Stimulated activated CD4-positive, alpha-beta T cell treated with anti-CD3 and anti-CD28 coated beads, Interleukin-12 subunit alpha, Interleukin-12 subunit beta, amount 100 ng/mL, for 4 hours (primary cell): Measurements from ENCODE around the gene CMA1.

Experiments
- DNase-seq: peaks from one replicate; pipeline ENCODE4 v3.0.0-alpha.2; 2020

CMA1 gene

DNA sequence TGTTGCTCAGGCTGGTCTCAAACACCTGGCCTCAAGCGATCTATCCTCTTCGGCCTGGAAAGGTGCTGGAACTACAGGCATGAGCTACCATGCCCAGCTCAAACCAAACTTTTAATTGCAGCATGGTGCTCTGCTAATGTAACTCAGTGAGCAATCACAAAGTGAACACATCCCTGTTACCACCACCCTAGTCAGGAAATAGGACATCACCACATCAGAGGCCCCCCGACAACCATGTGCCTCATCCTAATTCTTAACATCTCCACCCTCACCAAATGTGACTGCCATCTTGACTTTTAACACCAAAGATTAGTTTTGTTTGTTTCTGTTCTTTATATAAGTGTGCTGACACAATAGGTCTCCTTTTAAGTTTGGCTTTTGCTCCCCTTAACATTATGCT, 42.7 kb downstream of the CMA1 start:
- no peak for DNase-seq

DNA sequence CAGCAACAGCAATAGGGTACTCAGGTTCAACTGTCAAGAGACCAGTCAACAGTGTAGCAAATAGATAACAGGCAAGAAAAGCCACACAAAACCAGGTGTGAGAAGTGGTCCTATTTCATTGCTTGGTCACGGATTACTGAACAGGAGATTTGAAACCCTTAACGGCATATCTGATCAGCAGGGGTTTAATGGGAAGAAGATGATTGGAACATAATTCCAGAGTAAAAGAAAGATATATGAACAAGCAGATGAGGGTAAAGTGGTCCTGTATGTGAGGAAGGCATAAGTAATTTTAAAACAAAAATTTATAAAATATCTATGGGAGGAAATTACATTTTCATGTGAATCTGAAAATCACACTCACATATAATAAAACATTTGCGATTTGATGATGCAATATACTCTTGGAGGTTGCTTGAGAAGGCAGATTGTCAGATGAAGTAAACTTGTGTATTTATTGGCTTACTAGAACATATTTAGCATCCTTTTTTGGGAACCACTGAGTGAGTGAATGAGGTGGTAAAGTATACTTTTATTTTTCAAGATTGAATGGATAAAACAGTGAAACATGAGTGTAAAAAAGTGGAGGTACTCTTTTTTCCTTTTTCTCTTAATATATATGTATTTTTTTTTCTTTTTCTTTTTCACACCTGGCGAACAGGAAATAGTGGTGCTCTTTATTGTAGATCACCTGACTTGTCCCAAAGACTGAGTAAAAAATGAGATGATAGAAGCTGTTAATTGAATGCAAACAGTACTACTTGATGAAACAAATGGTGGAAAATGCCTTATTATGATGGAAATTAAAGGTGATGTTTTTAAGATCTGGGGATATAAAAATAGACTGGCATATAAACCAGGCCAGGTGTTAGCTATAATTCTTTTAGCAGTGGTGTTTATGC, 43.9 kb downstream of the CMA1 start:
- no peak for DNase-seq

DNA sequence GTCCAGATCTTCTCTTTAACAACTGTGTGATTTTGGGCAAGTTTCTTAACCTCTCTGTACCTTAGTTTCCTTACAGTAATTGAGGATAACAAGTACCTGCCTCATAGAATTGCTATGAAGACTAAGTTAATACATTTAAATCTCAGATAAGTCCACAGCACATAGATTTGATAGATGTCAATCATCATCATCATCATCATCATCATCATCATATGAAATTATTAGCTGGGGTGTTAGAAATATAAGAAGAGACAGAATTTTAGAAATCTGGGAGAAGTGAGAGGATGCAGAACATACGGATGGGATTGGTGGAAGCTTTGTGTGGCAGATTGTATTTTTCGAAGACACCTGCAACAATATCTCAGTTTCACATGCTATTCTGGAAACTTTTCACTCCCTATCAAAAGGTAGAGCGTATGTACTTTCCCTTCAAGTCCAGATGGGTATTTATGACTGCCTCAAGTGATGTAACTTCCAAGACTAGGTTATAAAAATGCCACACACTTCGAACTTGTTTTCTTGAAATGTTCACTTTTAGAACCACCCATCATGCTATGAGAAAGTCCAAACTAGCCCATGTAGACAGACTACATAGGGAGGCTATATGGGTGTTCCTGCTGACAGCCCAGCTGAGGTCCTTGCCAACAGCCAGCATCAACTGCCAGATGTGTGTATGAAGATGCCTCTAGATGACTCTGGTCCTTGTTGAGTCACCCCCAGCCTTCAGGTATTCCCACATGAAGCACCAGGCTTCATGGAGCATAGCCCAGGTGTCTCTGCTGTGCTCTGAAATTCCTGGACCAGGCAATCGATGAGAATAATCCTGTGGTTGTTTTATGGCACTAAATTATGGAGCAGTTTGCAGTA, 44.8 kb downstream of the CMA1 start:
- DNase-seq: no peak

DNA sequence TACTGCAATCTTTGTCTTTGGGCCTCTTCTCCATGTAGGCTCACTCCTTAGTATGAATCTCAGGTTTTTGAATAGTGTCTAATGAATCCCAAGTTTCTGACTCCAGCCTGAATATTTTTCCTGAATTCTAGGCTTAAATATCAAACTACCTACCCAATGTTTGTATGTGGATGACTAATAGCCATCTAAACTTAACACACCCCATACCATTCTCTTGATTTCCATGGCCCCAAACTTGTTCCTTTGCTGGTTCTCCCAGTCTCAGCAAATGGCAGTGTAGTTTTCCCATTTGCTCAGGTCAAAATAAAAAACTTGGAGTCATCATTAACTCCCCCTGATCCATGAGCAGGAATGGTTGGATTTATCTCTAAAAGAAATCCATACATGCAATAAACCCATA, 46.7 kb downstream of the CMA1 start:
- no peak for DNase-seq

DNA sequence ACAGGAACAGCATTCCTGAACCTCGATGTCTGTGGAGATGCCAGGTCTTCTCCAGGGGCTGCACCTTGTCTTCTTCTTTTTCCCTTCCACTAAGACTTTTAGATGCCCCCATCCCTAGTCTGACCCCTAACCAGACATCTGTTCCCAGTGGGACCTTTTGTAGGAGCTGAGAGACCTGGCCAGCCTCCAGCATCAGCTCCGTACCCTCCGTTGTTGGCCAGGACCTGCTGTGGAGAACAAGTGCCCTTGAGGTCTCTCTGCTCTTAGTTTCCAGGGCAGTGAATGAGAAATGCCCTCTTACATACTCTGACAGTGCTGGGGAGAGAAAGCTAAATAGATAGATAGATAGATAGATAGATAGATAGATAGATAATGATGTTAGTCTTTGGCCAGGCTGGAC, 48.7 kb downstream of the CMA1 start:
- no peak for DNase-seq

DNA sequence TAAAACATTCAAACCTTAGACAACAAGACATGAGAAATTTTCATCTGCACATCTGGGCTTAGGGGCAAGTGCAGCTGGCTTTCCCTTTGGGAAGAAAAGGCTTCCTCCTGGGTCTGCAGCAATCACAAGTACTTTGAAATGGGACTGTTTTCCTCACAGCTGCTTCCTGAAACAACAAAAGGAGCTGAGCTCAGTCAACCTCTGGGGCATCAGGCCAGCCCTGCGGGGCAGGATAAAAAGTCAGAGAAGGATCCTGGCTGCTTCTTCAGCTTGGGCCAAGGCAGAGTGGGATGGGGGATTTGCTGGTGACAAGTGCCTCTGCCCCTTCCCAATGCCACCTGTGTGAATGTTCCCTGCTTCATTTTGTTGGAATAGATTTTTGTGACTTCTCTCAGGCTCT, 49.3 kb downstream of the CMA1 start:
- no peak for DNase-seq

DNA sequence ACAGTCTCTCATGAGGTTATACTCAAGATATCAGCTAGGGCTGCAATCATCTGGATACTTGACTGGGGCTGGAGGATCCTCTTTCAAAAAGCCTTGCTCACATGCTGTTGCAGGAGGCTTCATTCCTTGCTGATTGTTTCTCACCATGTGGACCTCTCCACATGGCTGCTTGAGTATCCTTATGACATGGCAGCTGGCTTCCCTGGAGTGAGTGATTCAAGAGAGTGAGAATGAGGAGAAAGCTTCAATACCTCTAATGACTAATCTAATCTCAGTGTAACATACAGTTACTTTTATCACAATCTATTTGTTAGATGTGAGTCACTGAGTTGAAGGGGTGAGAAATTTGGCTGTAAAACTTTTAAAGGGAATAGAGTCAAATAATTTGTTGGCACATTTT, 51.1 kb downstream of the CMA1 start:
- DNase-seq: no peak
